GM21526 (cell line): ENCODE measurements around the gene PPA2.
"Not testable (repeated sequence)": the region's sequence is repeated elsewhere in the genome, so short reads cannot be mapped to it uniquely, and the experiment has no call there.

Experiments
- ATAC-seq: cut with Tn5 transposase; IDR thresholded peaks from one replicate; pipeline ENCODE4 v1.9.1; 2021; ENCODE audit warnings: moderate library complexity; ENCODE audit not compliant: unreplicated experiment, low FRiP score

Gene PPA2

DNA sequence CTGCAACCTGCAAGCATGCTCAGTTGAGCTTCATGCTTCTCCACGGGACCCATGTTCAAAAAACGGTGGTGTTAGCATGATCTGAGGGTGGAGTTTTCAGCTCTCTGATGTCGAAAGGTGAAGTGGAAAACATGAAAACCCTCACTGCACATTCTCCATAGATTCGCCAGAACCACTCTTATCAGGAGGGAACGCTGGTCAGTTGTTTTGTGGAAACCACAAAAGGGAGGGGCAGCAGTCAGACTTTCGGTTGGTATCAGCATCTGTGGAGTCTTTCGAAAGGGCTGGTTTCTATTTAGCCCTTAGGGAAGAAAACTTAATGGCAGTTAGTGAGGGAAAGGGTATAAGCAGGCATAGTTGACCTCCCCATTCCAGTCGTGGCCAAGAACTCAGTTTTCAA lies 12.6 kb downstream of the PPA2 start:
- no peak for ATAC-seq

DNA sequence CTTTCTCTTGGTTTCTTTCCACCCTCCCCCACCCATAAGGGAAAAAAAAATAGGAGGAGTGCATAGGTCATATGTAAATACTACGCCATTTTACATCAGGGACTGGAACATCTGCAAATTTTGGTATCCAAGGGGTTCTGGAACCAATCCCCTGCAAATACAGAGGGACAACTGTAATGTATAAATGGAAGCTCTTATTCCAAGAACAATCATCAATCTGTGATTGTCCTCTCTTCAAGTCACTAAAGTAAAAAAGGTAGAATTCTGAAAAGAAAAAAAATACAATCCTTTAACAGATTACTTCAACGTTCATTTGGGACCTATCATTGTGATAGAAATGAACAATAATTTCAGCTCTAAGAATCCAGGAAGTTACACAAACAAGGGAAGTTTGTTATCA lies 13.6 kb downstream of the PPA2 start:
- no peak for ATAC-seq

DNA sequence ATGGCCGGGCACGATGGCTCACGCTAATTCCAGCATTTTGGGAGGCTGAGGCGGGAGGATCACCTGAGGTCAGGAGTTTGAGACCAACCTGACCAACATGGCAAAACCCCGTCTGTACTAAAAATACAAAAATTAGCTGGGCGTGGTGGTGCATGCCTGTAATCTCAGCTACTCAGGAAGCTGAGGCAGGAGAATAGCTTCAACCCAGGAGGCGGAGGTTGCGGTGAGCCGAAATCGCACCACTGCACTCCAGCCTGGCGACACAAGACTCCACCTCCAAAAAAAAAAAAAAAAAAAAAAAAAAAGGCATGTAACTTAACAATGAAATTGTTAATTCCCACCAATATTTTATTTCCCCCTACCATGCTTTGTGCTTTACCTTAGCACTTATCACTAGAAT lies 15.3 kb downstream of the PPA2 start:
- not testable (repeated sequence) for ATAC-seq

DNA sequence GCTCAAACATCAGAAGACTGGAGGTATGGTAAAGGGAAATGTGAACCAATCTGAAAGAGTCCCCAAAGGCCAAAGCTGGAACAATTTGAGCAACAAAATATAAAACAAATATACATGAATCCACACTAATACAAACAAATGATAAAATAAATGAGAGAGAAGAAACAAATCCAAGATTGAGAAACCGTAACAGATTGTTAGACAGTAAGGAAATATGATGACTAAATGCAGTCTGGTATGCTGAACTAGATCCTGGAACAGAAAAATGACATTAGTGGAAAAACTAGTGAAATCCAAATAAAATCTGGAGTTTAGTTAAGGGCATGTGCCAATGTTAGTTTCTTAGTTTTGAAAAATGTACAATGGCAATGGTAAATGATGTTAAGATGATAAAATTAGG lies 15.9 kb downstream of the PPA2 start:
- no peak for ATAC-seq

DNA sequence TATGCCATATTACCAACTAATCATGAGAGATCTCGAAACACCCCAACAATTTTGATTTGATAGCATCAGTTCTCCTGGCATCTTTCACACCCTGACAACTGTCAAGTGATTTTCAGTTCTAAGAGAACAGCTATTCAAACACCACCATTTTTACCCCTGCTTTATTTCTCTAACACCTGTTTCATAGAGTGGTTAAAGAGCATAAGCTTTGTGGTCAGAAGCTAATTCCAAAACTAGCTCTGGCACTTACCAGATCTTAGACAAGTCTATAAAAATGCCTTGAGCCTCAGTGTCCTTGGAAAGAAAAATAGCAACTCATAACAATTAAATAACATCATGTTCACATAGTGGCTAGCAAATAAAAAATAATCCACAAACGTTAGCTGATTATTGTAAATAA lies 17.9 kb downstream of the PPA2 start:
- no peak for ATAC-seq

DNA sequence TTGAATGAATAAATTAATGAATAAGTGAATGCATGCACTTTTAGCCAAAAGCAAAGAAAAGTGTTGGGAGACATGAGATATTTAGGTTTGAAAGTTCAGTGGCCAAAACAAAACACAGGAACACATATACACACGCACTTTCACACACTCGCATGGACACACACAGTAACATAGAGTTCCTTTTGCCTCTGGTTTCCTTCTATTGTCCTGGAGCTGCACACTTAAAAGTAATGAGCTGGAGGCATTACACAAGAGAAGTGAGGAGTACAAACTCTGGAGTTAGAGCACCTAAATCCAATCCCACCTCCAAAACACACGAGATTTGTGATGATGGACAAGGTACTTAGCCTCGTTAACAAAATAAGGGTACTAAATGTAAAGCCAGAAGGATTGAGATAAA lies 18.7 kb downstream of the PPA2 start:
- no peak for ATAC-seq

DNA sequence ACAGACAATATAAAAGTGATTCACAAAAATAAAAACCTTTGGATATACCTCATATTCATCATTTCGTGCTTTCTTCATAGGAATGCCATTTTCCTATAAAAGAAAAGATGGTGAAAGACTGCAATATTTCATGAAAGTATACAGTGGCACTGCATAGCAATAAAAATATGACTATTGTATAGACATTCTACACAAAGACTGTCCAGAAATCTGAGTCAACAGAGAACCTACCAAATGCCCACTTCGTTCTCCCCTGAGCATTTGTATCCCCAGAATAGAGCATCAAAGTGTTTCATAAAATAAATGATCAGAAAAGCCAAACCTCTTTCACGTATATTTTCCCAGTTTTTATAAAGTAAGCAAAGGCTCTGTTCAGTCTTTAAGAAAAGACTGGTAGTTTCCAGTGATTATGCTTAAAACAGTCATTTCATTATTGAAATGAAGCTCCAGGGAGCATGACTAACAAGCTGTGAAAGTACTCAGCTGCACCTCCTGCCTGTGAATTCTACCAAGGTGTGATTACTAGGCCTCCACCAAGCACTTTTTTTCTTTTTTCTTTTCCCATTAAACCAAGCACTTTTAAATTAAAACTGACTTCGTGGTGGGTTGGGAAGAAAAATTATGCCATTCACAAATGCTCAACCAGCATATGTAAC lies 20.2 kb downstream of the PPA2 start:
- peak; percentile 68 for ATAC-seq

DNA sequence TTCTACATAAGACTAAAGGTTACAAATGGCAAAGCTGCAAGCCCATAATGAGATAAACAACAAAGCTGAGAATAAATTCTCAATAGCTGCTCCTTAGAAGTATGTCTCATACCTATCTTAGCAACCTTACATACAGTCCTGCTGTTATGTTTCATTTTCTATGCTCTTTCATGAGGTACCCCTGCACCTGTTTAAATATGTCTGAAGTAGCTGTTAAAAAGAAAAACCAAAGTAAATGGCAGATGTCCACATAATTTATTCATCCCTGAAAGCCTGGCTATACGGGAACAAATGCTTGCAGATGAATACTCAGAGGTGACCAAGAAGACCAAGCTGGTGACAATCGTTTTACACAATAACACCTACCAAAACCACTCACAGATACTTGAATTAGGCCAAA lies 22.5 kb downstream of the PPA2 start:
- ATAC-seq, result no peak

DNA sequence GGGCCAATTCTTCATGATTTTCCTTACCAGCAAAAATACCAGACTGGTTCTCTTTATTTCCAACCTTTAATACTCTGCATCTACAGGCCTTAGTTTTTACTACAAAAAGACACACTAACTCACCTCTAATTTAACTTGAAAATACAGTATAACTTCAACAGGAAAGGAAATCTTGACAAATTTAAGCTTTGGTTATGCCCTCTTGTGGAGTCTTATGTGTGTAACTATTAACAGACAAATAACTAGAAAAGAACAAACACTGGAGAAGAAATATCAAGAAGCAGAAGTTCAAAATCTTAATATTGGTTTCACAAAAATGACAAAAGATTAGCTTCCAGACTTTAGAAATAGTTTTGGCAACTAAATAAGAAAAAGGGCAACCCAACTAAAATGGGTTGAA lies 33.0 kb downstream of the PPA2 start:
- ATAC-seq, result no peak

DNA sequence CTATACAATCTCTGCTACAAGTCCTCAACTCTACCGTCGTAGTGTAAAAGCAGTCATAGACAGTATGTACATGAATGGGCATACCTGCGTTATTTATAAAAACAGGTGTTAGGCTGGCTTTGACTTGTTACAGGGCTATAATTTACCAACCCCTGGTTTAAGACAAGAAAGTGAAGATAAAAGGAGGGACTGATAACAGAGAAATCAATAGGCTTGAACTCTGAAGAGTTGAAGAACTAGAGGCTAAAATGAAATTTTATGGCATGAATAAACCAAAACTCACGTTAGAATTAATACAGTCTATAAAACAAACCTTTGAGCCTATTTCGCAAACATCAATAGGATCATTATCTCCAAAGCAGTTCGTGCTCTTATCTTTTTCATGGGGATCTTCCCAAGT lies 36.2 kb downstream of the PPA2 start:
- no peak for ATAC-seq

DNA sequence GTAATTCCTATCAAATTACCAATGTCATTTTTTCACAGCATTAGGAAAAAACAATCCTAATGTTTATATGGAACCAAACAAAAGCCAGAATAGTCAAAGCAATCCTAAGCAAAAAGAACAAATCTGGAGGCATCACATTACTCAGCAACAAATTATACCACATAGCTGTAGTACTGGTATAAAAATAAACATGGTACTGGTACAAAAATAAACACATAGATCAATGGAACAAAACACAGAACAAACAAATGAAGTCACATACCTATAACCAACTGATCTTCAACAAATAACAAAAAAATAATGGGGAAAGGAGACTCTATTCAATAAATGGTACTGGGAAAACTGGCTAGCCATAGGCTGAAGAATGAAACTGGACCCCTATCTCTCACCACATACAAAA lies 37.4 kb downstream of the PPA2 start:
- ATAC-seq, result no peak

DNA sequence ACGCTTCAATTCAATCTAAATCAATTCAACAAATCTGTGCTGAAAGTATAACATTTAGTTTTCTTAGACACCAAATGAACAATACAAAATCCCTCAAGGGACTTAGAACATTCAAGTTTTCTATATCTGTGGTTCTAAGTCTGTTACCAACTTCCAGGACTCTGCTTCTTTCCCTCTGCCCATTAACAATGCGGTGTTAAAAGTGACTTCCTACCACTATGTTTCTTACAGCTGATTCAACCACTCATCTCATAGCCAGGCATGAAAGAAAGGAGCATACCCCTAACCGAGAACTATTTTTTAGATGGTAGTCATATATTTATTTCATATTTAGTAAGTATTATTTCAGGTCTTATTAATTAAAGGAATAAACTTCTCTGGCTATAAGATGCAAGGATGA lies 38.9 kb downstream of the PPA2 start:
- ATAC-seq, result no peak

DNA sequence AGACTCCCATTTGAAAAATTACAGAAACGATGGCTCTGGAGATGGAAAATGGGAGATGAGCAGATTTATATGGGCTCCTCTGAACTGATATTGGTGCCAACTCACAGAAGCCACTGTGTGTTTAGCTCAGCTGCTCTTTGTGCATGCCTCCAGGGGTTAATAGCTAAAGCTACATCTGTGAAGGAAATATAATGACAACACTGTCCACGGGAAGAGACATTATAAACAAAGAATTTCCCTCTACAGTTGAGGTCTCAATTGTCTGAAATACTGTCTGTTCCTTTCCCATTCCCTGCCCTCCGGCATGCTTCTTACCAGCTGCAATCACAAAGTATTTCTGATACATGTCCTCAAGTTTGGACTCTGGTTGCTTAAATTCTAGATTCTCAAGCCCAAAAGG lies 40.4 kb downstream of the PPA2 start:
- no peak for ATAC-seq

DNA sequence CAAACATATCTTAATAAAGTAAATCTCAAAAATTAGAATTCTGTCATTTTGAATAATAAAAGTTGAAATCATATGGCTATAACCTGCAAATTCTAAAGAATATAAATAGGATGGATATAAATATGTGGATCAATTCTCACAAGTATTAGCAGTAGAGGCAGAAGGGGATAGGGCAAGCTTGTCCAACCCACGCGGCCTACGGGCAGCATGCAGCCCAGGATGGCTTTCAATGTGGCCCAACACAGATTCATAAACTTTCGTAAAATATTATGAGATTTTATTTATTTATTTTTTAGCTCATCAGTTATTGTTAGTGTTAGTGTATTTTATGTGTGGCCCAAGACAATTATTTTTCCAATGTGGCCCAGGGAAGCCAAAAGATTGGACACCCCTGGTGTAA lies 41.4 kb downstream of the PPA2 start:
- ATAC-seq, result no peak

DNA sequence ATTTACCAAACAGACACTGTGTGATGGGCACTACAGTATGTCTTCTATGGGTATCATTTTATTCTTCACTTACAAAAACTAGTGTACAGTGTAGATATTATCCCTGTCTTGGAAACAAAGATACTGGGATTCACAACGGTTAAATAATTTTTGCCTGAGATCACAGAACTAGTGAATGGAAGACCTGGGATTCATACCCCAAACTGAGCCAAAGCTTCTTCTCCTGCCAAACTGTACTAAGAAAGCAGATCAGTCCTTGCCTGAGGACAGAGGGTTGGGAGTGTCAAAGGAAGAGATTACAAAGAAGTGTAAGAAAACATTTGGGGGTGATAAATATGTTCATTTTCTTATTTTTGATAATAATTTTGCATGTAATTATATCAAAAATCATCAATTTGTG lies 43.1 kb downstream of the PPA2 start:
- ATAC-seq, result no peak

DNA sequence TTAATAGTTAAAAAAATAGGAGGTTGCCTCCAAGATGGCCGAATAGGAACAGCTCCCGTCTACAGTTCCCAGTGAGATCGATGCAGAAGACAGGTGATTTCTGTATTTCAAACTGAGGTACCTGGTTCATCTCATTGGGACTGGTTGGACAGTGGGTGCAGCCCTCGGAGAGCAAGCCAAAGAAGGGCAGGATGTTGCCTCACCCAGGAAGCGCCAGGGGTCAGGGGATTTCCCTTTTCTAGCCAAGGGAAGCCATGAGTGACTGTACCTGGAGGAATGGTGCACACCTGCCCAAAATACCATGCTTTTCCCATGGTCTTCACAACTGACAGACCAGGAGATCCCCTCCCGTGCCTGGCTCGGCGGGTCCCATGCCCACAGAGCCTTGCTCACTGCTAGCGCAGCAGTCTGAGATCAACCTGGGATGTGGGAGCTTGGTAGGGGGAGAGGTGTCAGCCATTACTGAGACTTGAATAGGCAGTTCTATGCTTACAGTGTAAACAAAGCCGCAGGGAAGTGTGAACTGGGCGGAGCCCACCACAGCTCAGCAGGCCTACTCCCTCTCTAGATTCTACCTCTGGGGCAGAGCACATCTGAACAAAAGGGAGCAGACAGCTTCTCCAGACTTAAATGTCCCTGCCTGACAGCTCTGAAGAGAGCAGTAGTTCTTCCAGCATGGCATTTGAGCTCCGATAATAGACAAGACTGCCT lies 47.5 kb downstream of the PPA2 start:
- no peak for ATAC-seq

DNA sequence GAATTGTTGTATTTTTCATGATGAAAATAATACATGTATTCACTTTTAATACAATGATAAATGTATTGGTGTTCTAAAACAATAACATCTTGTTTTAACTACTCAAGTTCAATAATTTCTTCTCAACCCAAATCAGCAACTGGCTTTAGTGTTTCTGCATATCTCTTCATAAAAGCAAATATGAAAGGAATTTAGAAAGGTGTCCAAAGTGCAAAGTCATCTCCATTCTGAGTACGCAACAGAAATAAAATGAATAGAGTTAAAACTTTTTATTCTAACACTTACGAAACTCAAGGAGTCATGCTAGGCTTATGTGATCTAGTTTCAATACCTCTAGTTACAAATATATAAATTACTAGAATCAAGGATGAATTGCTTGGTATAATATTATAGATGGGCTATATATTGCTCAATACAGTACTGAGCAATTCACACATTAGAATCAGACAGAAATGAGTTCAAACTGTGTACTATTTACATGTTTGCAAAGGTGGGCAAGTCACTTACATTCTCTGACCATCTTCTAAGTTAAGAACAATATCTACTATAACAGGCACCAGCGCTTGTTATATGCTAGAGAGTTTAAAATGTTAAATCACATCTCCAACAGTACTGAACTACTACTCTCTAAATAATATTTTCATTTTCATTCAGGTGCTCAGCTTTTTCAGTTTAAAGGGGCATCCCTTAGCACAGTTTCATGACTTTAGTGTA lies 51.5 kb downstream of the PPA2 start:
- ATAC-seq, result no peak

DNA sequence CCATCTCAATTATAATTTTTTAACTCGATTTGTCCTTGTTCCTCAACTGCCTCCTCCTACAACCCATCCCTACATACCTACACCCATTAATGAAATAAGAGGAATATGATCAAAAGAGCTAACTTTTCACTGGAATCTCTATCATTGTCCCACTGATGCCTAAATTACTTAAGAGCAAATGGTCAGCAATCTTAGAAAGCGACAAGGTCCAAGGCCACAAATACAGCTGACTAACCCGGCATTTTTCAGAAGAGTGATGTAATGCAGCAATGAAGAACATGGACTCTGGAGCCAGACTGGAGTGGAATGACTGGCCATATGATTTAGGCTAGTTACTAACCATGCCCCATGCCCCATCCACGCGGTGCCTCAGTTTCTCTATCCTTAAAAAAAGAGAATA lies 56.2 kb downstream of the PPA2 start:
- no peak for ATAC-seq

DNA sequence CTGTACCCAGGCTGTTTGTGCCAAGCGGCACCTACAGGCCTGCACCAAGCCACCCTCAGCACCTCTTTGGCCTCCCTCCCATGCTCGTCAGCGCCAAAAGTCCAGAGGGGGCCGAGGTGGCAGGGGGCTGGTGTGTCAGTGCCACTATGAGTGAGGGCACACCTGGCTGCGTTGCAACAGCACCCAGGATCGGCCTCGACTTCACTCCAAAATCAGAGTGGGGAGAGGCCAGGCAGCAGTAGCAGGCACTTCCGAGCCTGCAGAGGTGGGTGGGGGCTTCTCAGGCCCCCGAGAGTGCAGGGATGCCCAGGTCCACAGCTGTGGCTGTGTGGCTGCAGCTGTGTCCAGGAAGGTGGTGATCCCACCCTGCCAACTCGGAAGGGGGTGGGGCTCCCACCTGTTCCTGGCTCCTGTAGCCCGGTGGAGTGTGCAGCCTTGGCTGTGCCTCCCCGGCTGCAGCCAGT lies 58.5 kb downstream of the PPA2 start:
- ATAC-seq, result no peak

DNA sequence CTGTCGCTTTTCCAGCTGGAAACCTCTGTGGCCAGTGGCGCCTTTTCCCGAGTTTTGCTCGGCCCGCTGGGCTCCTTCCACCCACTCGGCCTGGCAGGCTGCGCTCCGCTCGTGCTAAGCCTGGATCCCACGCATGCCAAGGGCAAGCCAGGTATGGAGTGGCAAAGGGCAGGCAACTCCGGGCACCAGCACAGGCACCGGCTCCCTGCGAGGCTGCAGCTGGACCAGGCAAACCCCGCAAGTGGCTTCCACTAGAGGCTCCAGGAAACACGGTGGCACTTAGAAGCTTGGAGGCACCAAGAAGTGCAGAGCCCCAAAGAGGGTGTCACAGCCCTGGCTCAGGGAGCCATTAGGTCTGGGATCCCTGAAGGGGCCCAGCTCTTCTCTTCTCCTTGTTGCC lies 59.5 kb downstream of the PPA2 start:
- no peak for ATAC-seq

DNA sequence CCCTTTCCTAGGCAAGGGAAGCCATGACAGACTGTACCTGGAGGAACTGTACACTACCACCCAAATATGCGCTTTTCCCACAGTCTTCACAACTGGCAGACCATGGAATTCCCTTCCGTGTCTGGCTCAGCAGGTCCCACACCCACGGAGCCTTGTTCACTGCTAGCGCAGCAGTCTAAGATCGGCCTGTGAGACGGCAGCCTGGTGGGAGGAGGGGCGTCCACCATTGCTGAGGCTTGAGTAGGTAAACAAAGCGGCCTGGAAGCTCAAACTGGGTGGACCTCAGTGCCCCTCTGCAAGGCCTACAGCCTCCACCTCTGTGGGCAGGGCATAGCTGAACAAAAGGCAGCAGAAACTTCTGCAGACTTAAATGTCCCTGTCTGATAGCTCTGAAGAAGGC lies 64.7 kb downstream of the PPA2 start:
- not testable (repeated sequence) for ATAC-seq
